Hepatocyte (in vitro differentiated cells): Measurements from ENCODE around the gene CAMKMT.

Source experiments
- CTCF ChIP-seq: fragments of 200-600 bp; sonication (generic); IDR thresholded peaks from 2 replicates; pipeline ENCODE4 v1.5.1; 2016; ENCODE audit warnings: antibody characterized with exemption, mild to moderate bottlenecking; ENCODE audit not compliant: poor library complexity
- EZH2 ChIP-seq: fragments of 200-600 bp; sonication (generic); IDR thresholded peaks from 2 replicates; pipeline ENCODE4 v1.6.1; 2016; ENCODE audit warnings: antibody characterized with exemption, mild to moderate bottlenecking, borderline replicate concordance
- EZH2phosphoT487 ChIP-seq: fragments of 200-600 bp; sonication (generic); IDR thresholded peaks from one replicate; pipeline ENCODE4 v1.6.1; 2018; ENCODE audit warnings: antibody characterized with exemption, mild to moderate bottlenecking, low read depth, moderate library complexity; ENCODE audit not compliant: unreplicated experiment, severe bottlenecking

- TF ChIP-seq CTCF (no peak), EZH2 (no peak), EZH2phosphoT487 (no peak)
These were observed 374.7 kb downstream of the CAMKMT start for GRCh38 chr2:44736270-44736942.
